MM.1S (cell line): Measurements from ENCODE around the gene SLC5A8.
A peak's percentile ranks its signal among the peaks of the same experiment; 100 is the strongest.

Experiments
- DNase-seq: peaks from one replicate; pipeline ENCODE4 v3.0.0-alpha.2; 2015
- H2AFZ ChIP-seq: fragments of 300-600 bp; sonication (generic); 2 replicates; pipeline ENCODE4 v1.6.0; 2016; ENCODE audit warnings: antibody characterized with exemption, low read length
- H3F3A ChIP-seq: fragments of 300-600 bp; sonication (generic); 2 replicates; pipeline ENCODE4 v1.6.1; 2016; ENCODE audit warnings: mild to moderate bottlenecking, antibody characterized with exemption, low read length, moderate library complexity, mixed read lengths; ENCODE audit not compliant: insufficient read depth
- H3K27ac ChIP-seq: fragments of 300-600 bp; sonication (generic); 2 replicates; pipeline ENCODE4 v1.5.1; 2016; ENCODE audit warnings: mild to moderate bottlenecking, low read length
- H3K27me3 ChIP-seq: fragments of 300-600 bp; sonication (generic); replicated peaks from 2 replicates; pipeline ENCODE4 v1.6.0; 2016; ENCODE audit warnings: low read length; ENCODE audit not compliant: insufficient read depth
- H3K36me3 ChIP-seq: fragments of 300-600 bp; sonication (generic); replicated peaks from 2 replicates; pipeline ENCODE4 v1.6.1; 2016; ENCODE audit warnings: mild to moderate bottlenecking, low read length, mixed read lengths; ENCODE audit not compliant: insufficient read depth
- H3K4me1 ChIP-seq: fragments of 300-600 bp; sonication (generic); 2 replicates; pipeline ENCODE4 v1.6.1; 2016; ENCODE audit warnings: low read length, mixed read lengths
- H3K4me2 ChIP-seq: fragments of 300-600 bp; sonication (generic); 2 replicates; pipeline ENCODE4 v1.6.0; 2016; ENCODE audit warnings: low read depth, low read length
- H3K4me3 ChIP-seq: fragments of 300-600 bp; sonication (generic); 2 replicates; pipeline ENCODE4 v1.5.1; 2016; ENCODE audit warnings: low read length, mixed read lengths
- H3K79me2 ChIP-seq: fragments of 300-600 bp; sonication (generic); 2 replicates; pipeline ENCODE4 v1.6.1; 2016; ENCODE audit warnings: mixed run types, low read length, mixed read lengths
- H3K9ac ChIP-seq: fragments of 300-600 bp; sonication (generic); 2 replicates; pipeline ENCODE4 v1.6.1; 2016; ENCODE audit warnings: low read length, mixed read lengths
- H3K9me2 ChIP-seq: fragments of 300-600 bp; sonication (generic); replicated peaks from 2 replicates; pipeline ENCODE4 v1.6.1; 2016; ENCODE audit warnings: mild to moderate bottlenecking, low read length, mixed read lengths; ENCODE audit not compliant: insufficient read depth
- H3K9me3 ChIP-seq: fragments of 300-600 bp; sonication (generic); replicated peaks from 2 replicates; pipeline ENCODE4 v1.6.1; 2016; ENCODE audit warnings: mild to moderate bottlenecking, low read length, mixed read lengths; ENCODE audit not compliant: insufficient read depth
- H4K20me1 ChIP-seq: fragments of 300-600 bp; sonication (generic); 2 replicates; pipeline ENCODE4 v1.6.1; 2016; ENCODE audit warnings: mild to moderate bottlenecking, low read length, moderate library complexity, mixed read lengths; ENCODE audit not compliant: insufficient read depth
- EZH2 ChIP-seq: fragments of 300-600 bp; sonication (generic); optimal IDR thresholded peaks from 2 replicates; pipeline ENCODE3; 2017; ENCODE audit warnings: low read depth, mild to moderate bottlenecking, antibody characterized with exemption, low read length, mixed read lengths
- EZH2phosphoT487 ChIP-seq: fragments of 300-600 bp; sonication (generic); IDR thresholded peaks from 2 replicates; pipeline ENCODE4 v1.6.1; 2018; ENCODE audit warnings: antibody characterized with exemption, low read length
- TF ChIP-seq, protein P1 (sequence below): fragments of 300-600 bp; sonication (generic); IDR thresholded peaks from 2 replicates; pipeline ENCODE4 v1.5.1; 2016; ENCODE audit warnings: antibody characterized with exemption, low read length, mixed read lengths

The SLC5A8 gene

DNA sequence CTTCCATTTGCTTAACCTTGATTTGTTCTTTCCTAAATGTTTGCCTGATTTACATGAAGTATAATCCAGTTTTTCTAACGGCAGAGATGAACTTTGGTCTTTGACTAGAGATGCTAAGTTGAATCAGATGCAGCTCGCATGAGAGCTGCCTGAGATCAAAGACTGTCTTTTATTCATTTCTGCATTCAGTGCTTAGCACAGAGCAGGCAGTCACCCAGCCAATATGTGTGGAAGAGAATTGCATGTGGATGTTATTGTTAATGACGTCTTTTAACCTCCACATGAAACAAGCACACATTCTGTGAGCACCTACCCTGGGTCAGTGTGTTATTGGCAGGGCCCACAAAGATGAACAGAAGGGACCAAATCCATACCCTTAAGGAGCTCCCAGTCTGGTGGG lies 99.2 kb downstream of the SLC5A8 start:
- DNase-seq: no peak
- Histone ChIP-seq H3K9me2 (no peaks in the 10 kb centered on the region), H3K4me3 (no peak overlapping the region), H3K79me2 (no peaks in the 10 kb centered on the region), H3K9me3 (no peaks in the 10 kb centered on the region), H4K20me1 (no peaks in the 10 kb centered on the region), H3K9ac (no peak overlapping the region), H3K36me3 (no peaks in the 10 kb centered on the region), H3K27ac (no peak overlapping the region), H3K4me2 (no peak overlapping the region), H3F3A (no peaks in the 10 kb centered on the region), H3K4me1 (no peaks in the 10 kb centered on the region), H3K27me3 (no peaks in the 10 kb centered on the region), H2AFZ (no peak overlapping the region)
- TF ChIP-seq EZH2 (no peak), EZH2phosphoT487 (no peak)

DNA sequence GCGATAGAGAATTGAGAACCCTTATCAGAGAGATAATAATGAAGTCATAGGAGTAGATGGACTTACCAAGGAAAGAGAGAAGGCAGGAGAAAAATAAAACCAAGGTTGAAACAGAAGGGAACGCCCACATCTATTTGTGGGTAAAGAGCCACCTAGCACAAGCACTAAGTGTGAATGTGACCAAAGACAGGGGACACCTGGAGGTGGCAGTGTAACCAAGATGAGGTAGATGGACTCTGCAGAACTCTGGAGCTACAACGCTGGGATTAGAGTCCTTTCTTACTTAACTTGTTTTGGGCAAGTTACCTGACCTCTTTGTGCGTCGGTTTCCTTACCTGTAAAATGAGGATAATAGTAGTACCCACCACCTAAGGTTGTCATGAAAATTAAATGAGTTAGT lies 101.9 kb downstream of the SLC5A8 start:
- Histone ChIP-seq H4K20me1 (no peaks in the 10 kb centered on the region), H3F3A (no peaks in the 10 kb centered on the region), H3K4me2 (no peak overlapping the region), H3K4me3 (no peak overlapping the region), H3K4me1 (no peaks in the 10 kb centered on the region), H3K27me3 (no peaks in the 10 kb centered on the region), H3K36me3 (no peaks in the 10 kb centered on the region), H3K9me2 (no peaks in the 10 kb centered on the region), H2AFZ (no peak overlapping the region), H3K27ac (no peak overlapping the region), H3K9ac (no peak overlapping the region), H3K79me2 (no peaks in the 10 kb centered on the region), H3K9me3 (no peaks in the 10 kb centered on the region)
- no peak for TF ChIP-seq EZH2
- TF ChIP-seq EZH2phosphoT487: no peak
- TF ChIP-seq, protein P1, sequence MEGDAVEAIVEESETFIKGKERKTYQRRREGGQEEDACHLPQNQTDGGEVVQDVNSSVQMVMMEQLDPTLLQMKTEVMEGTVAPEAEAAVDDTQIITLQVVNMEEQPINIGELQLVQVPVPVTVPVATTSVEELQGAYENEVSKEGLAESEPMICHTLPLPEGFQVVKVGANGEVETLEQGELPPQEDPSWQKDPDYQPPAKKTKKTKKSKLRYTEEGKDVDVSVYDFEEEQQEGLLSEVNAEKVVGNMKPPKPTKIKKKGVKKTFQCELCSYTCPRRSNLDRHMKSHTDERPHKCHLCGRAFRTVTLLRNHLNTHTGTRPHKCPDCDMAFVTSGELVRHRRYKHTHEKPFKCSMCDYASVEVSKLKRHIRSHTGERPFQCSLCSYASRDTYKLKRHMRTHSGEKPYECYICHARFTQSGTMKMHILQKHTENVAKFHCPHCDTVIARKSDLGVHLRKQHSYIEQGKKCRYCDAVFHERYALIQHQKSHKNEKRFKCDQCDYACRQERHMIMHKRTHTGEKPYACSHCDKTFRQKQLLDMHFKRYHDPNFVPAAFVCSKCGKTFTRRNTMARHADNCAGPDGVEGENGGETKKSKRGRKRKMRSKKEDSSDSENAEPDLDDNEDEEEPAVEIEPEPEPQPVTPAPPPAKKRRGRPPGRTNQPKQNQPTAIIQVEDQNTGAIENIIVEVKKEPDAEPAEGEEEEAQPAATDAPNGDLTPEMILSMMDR: peak; percentile 29
- peak; percentile 9 for DNase-seq

DNA sequence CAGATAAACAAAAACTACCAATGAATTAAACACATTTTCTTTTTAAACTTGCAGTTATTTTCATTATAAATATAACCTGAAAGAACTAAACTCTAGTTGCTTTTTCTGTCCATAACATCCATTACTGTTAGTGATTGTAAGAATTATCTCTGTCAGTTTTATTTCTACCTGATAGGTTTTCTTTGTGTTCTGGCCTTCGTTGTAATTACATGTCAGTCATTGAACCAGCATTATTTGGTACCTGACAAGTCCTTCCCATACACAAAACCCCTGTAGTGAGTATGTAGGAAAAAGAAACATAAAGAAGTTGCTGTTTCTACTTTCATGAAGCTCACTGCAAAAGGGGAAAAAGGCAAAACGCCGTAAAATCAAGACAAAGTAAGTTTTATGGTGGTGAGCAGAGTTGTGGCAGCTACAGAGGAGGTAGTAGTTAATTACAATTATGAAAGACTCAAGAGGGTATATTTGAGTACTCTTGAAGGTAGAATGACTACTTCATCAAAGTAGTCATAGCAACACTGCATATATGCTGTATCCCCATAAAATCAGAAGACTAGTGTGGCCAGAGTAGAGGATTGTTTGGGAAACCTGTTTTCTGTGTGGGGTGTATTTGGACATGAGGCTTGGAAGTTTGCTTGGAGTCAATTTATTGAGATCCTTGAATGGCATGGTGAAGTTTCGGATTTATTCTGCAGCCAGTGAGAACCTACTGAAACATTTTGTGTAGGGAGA lies 102.8 kb downstream of the SLC5A8 start:
- no peak overlapping the region for H3K4me2 ChIP-seq
- H3K9me2 ChIP-seq: no peaks in the 10 kb centered on the region
- no peaks in the 10 kb centered on the region for H3F3A ChIP-seq
- no peaks in the 10 kb centered on the region for H3K79me2 ChIP-seq
- no peaks in the 10 kb centered on the region for H3K9me3 ChIP-seq
- DNase-seq: no peak
- H4K20me1 ChIP-seq: no peaks in the 10 kb centered on the region
- no peak overlapping the region for H3K9ac ChIP-seq
- no peak overlapping the region for H3K4me3 ChIP-seq
- no peaks in the 10 kb centered on the region for H3K27me3 ChIP-seq
- H2AFZ ChIP-seq: no peak overlapping the region
- H3K4me1 ChIP-seq: no peaks in the 10 kb centered on the region
- no peak overlapping the region for H3K27ac ChIP-seq
- H3K36me3 ChIP-seq: no peaks in the 10 kb centered on the region
- TF ChIP-seq, protein P1: no peak
- TF ChIP-seq EZH2 (no peak), EZH2phosphoT487 (no peak)
